HG03565 (cell line): ENCODE results near the gene MFRP.
"Not testable (repeated sequence)": the region's sequence is repeated elsewhere in the genome, so short reads cannot be mapped to it uniquely, and the experiment has no call there.

Experiments
- ATAC-seq: cut with Tn5 transposase; IDR thresholded peaks from one replicate; pipeline ENCODE4 v1.9.1; 2021; ENCODE audit warnings: mild to moderate bottlenecking, moderate library complexity; ENCODE audit not compliant: unreplicated experiment

Gene MFRP

DNA sequence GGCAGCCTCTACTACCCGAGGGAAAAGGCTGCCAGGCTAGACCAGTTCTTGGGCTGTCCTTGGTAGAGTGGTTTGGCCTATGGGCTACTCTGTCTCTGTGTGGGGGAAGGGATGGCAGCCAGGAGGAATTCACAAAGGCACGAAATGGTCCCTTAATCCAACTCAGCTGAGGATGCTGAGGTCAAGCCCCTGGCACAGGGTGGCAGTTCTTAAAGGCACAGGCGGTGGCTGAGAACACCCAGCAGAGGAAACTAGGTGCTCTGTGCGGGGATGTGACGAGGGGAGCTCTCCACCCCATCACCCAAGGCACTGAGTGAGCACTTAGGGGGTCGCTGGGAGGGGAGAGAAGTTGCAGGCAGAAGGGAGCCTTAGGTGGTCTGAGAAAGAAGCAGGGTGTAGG lies at the start of gene MFRP:
TSS of gene MFRP (minus strand) at position 101 of the 400 bp plus-strand sequence. CDS start 192 bp downstream, outside the sequence.
- no peak for ATAC-seq

DNA sequence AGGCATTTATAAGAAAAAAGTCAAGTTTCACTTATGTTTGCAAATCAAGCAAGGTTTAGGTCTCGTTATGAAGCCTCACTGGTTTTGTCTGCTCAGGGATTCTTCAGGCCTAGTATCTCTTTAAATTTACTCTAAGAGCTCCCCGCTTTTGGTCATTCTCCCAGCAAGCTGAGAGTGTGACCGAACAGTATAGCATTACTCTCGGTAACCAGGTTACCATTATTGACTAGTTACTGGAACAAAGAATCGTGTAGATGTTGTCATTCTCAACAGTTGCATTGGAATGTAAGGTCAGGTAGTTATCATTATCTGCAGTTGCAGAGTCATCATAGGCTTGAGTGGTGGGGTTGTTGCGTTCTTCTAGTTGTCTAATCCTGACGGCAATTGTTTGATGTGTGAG lies 44.8 kb upstream of the MFRP start:
- ATAC-seq = no peak

DNA sequence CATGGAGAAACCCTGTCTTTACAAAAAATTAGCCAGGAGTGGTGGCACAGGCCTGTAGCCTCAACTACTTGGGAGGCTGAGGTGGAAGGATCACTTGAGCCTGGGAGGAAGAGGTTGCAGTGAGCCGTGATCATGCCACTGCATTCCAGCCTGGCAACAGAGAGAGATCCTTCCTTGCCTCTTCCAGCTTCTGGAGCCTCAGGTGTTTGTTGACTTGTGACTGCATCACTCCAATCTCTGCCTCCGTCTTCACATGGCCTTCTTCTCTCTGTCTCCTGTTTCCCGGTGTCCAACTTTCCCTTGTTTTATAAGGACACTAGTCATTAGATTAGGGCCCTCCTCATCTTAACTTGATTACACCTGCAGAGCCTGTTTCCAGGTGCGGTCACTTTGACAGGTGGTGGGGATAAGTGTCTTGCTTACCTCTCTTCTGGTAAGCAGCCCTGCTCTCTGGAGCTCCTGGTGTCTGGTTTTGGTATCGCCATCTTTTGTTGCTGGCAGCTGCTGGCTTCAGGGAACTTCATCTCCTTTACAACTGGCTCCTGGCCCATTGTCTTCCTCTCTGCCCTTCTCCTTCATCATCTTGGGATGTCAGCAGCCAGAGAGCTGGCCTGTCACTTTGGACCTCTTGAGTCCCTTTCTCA lies 43.2 kb upstream of the MFRP start:
- ATAC-seq = no peak

DNA sequence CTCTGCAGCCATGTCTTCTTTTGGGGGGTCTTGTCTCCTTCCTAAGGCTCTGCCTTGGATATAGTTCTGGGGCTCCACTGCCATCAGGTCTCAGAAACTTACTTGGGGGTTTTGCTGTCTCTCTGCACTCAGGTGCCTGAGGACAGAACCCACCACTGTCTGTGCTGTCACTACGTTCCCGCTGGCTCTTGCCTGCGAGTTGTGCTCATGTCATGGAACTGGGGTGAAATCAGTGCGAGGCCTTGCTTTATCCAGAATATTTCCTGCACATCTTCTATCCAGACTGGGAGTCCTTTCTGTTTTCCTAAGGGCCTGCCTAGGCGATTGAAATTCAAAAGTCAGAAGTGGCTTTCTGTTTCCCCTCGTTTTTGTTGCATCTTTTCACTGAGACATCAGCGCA lies 41.6 kb upstream of the MFRP start:
- no peak for ATAC-seq

DNA sequence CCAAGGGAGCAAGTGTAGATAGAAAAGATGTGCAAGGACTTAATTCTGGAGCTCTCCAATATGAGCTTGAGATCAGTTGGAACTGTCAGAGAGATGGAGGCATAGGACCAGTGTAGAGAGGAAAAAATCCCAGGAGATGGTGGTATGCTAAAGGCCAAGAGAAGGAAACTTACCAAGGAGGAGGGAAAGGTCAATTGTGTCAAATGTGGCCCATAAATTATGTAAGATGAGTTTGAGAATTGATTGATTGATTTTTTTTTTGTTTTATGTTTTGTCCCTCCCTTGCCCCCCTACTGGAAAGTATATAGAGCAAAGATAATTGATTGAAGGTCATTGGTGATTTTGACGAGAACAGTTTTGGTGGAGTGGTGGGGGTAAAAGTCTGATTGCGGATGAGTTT lies 37.8 kb upstream of the MFRP start:
- ATAC-seq = no peak

DNA sequence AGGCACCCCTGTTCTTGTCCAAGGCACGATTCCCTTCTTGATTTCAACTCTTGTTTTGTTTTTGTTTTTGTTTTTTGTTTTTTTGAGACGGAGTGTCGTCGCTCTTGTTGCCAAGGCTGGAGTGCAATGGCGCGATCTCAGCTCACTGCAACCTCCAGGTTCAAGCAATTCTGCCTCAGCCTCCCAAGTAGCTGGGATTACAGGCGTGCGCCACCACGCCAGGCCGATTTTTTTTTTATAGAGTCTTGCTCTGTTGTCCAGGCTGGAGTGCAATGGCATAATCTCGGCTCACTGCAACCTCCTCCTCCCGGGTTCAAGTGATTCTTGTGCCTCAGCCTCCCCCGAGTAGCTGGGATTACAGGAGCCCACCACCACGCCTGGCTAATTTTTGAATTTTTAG lies 36.0 kb upstream of the MFRP start:
- ATAC-seq = not testable (repeated sequence)

DNA sequence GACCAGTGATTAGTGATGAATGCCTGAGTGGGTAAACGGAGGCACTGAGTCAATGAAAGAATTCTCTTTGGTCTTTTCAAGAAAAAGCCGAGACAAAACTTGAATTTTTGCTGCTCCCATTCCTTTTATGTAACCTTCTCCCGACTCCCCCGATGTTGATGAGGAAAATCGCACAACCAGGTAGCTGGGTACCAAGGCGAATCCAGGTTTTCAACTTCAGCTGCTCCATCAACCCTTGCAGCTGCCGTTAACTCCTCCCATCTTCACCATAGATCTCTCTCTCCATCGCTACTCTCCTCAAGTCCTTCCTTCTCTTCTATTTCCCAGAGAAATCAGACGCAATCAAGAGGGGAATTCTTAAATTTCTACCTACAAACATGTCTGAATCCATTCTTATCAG lies 35.6 kb upstream of the MFRP start:
- ATAC-seq = no peak

DNA sequence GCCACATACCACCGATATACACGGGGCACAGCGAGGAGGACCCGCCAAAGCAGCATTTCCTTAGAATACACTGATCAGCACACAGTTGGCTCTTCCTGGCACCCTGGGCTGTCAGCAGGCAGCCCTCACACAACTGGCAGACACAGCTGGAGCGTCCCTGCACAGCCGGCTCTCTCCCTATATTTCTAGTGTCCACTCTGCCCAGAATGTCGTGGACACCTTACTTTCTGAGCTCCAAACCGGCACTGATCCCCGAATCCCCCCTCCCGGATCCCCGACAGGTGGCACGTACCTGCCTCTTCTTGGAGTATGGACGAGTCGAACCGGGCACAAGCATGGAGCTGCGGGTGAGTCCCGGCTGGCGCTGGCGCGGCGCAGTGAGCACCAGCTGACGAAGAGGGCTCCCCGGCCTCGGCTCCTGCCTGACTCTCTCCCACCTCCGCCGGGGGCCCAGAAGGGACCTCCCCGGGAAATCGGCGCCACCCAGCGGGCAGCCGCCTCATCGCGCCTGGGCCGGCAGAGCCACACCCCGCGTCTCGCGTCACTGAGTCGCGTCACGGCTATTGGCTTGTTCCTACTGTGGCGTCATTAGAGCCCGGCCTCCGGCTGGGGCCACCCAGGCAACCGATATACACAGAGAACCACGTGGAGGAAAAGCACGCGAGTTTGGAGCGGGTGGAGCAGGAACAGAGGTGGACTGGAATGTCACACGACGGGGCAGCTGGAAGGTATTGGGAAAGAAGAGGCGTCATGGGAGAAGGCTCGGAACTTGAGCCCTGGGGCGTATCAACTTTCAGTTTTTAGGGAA lies 34.9 kb upstream of the MFRP start, which contains the start of gene USP2:
TSS of gene USP2 (minus strand) at position 510 of the 808 bp plus-strand sequence. CDS start 8,210 bp downstream, outside the sequence.
- ATAC-seq = peak; percentile 97

DNA sequence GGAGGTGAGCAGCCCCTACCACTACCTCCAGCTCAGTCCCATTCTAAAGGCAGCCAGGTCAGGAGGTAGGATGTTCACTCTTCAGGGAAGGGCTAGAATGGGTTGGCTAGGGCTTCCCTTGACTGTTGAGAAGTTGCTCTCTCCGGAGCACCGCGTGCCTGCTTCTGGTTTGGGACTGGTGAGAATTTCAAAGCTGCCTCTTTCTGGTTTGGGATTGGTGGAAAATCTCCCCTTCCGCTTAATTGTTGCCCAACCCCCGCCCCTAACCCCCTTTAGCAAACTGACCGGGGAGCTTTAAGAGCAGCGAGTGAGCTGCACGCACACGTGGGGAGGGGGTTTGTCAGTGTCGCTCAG lies 34.3 kb upstream of the MFRP start:
- no peak for ATAC-seq

DNA sequence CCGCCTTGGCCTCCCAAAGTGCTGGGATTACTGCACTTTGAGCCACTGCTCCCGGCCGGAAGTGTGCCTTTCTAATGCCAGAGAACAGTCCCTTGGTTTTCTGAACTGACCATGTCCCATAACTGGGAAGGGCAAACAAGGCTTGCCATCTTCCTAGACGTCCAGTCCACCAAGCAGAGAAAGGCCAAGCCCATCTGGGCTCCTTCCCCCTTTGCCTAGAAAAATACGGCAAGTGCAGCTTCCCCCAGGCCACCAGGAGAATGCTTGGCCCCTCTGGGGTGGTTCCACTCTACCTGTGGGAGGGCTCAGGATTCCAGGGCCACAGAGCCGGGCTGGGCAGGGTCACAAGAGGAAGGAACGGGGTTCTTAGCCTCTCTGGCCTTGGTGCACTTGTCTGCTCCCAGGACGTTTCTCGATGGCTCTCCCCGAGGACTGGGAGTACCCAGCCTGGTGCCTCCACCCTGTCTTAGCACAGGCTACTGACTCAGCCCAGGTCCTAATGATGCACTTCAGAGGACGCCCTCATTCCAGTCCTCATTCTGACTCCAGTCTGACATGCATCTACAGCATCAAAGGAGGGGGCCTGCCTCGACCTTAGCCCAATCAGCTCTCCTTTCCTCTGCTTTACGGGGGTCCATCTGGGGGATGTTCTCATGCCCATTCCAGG lies 33.8 kb upstream of the MFRP start:
- ATAC-seq = no peak

DNA sequence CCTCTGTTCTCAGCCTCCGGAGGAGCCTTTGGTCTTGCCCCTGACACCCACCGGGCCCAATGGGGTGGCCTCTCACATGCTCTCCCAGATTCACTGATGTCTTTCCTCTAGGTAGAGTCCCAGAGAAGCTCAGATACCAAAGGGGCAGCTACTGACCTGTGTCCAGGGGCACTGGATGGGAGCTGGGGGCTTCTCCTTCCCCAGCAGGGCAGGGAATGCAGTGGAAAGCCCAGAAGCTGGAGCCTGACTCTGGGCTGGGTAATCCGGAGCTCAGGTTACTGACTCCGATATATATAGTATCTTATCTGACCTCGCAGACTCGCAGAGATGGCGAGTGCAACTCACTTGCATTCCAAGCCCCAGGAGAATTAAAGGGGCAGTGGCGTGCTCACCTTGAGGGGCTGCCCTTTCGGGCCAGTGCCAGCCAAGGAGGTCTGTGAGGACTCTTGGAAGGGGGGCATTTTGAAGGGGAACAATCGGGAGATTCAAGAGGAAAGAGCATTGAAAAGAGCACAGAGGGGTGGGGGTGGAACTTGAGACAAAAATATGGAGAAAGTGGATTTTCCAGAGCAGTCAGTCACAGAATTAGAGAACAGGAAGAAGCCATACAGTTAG lies 32.5 kb upstream of the MFRP start:
- ATAC-seq = no peak

DNA sequence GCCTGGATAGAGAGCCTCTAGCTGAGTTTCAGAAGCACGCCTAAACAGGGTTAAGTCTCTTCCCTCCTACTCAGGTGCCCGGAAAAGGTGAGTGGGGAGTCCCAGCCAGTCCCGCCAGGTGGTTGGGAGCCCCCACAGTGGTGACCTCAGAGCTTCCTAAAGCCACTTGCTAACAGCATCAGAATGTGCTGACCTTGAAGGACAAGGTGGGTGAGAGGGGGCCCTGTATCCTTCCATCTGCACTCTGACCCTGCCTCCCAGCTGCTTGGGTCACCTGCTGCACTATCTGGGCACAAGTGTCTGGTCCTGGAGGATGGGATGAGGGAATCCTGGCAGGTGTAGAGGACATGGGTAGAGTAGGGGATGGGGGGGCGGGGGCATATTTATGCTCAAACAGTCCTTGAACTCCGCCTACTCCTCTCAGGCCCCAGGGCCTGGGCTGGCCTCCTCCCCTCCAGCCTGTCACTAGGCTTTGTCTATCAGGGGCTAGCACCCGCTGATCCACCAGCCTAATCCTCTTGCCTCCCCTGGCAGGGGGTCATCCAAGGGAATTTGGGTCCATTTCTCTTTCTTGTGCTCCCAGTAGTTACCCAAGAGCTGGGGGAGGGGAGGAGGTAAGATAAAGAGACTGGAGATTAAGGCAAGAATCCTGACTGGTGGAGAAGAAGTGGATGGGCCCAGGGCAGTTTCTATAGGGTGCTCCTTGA lies 31.6 kb upstream of the MFRP start:
- no peak for ATAC-seq

DNA sequence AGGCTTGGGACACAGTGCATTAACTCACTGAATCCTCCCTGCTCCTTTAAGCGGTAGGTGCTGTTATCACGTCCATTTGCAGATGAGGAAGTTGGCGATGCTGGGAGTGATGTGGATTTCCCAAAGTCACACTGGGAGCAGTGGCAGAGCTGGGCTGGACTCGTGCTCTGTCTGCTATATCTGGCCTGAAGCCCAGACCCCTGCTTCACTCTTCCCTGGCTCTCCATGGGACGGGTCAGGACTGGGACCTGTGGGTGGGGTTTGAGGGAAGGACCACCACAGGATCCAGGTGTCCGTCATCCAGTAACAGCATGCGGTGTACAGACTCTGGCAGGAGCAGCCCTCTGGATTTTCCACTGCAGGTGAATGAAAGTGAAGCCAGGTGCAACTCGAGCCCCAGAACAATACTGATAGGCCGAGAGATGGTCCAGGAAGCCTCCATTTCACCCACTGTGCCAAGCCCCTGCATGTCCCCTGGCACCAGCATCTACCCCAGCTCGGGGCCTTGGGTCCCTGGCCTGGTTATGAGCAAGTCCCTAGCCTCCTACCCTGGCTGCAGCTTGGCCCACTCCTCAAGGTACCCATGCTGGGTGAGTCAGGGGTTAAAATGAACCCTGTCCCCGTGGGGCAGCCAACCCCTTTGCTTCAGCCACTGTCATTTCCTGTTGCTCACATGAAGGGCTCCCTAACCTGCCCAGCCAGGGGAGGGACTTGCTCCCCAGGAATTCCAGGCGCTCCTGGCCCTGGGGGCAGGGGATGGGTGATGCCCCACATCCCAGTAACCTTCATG lies 30.8 kb upstream of the MFRP start:
- ATAC-seq = no peak

DNA sequence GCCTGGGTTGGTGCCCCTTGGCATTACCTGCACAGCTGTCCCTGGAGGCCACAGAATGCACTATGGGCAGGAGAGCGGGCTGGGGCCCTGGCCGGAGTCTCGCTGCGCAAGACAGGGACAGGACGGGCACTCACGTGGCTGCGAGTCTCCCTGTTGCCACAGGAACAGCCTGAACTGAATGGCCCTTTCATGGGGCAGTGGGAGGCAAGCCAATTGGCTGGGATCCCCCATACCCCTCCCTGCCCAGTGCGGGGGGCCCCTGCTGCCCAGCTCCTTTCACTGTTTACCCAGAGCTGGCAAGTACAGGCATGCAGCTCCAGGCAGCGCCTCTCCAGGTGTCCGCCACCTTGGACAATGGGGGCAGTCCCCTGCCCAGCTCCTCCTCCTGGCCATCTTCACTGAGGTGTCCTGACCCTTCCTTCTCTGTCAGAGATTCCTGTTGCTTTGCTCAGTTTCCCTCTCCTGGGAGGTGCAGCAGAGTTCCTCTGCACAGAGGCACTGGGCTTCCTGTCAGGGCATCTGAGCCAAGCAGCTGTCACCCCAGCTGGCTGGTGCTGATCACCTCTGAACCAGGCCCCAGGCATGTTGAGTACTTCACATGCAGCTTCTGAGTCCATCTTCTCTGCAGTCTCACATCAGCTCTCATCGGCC lies 29.8 kb upstream of the MFRP start:
- no peak for ATAC-seq

DNA sequence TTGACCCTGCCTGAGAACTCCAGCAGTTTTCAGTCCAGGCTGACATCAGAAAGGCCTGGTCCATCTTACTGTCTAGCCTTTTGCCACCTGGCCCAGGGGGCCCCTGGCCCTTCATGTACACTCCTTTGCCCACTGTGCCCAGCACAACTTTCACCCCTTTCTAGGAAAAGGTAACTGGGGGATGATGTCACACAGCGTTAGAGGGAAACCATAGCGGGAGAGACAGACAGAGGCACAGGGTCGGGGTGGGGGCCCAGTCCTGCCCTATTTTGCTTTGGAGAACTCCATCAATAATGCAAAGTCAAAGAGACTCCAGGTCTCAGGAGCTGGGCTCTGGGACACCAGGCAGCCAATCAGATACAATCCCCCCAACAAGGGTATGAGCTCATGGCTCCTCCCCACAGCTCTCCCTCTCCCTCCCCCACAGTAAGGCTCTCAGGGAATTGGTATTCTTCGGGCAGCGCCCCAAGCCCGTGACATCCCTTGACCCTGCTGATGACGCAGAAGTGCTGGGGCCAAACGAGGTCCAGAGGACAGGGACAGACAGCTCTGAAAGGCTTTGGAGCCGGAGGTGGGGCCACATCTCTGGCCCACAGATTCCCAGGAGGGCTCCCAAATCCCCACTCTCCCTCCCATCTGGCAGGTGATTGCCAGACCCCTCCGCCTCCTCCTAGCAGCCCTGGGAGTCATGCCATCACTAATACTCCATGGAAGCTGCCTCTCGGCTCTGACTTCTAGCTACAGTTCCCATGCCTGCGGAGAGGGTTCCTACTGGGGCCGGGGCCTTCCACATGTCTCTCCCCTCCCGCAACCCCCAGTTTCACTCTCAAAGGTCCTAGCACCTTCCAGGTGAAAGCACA lies 29.1 kb upstream of the MFRP start:
- no peak for ATAC-seq

DNA sequence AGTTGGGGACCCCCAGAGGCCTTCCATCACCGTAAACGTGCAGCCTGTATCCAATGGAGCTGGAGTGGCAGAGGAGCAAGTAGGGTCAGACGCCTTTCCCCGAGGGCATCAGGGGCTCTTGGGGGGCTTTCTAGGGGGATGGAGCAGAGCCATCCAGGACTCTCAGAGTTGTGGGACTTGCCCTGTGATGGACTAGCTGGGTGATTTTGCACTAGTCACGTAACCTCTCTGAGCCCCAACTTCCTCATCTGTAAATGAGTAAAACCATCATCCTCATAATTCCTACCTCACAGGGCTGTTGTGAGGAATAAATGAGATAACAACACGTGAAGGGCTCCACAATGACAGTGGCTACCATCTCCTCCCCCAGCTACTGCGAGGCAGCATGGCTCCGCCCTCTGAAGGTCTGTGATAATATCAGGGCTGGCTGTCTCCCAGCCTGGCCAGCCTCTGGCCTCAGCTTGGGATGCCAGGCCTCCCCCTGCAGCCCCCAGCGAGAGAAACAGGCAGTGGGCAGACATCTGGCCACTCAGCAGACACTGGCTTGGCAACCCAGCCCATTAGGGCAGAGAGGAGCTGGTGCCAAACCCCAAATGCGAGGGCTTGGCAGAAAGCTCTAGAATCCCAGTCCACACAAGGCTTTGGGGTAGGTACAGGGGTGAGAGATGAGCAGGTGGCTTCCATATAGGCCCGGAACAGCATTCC lies 28.3 kb upstream of the MFRP start:
- no peak for ATAC-seq

DNA sequence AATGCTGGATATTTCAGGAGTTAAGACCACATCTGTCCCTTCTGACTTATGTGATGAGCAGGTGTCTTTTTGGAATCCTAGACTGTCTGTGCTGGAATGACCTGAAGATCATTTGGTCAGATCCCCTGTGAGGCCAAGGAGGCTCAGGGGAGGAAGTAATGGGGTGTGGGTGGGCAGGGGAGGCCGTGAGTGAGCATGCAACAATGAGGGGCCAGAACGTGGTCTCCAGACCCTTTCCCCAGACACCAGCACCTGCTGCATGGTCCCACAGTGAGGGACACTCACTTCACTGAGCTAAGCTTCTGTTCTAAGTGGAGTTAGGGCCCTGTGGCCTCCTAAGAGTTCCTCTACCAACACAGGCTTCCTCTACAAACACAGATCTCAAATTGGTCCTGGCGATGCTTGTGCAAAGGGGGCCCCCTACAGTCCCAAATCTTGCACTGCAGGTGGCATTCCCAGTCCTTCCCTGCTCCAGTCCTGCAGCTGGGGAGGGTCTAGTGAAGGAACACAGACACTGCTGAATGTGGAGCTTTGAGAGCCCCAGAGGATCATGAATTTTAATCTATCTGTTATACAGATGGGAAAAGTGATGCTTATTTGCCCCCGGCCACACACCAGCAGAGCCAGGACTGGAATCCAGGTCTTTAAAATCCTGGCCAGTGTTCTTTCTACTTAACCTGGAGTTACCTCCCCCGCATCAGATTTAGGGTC lies 27.6 kb upstream of the MFRP start:
- no peak for ATAC-seq
